NCI-H1092 treated with DMSO at 0.1 percent for 48 hours (cell line): ENCODE data around the gene NPTXR.

Experiments
- DNase-seq: peaks from one replicate; lab custom pipeline; 2025; lab: John Stamatoyannopoulos, UW

Gene NPTXR

DNA sequence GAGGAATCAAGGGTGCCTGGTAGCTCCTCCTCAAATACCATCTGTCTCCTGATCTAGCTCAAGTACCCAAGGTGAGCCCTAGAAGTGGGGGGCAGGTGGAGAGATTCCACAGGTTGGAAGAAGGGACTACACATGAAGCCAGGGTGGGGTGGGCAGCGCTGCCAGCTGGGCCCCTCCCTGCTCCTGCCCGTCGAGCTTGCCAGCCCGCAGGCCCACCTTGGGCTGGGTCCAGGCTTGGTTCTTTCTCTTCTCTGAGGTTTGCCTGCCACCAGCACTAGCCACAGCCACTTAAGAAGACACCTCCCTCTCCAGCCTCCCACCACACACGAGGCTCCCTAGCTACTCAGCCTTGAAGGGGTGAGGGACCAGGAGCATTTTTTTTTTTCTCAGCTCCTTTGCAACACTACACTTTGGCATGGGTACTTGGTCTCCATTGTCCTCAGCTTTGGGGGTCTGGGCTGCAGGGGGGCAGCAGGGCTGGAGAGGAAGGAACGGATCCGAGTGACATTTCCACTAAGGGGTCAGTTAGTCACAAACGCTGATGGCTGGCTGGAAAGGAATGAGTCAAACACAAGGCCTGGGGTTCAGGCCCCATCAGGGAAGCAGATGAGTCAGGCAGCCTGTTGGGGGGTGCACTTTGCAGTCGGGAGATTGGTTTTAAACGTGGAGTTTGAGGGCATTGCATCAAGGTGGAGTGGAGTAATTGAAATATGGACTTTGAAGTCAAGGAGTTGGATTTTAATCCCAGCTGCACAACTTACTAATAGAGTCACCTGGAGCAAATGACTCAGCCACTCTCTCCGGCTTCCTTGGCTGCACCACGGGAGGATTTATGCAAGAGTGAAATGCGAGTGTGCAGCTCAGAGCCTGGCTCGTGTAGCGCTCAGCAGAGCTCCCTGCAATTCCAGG, 7.4 kb upstream of the NPTXR start:
- DNase-seq = no peak

DNA sequence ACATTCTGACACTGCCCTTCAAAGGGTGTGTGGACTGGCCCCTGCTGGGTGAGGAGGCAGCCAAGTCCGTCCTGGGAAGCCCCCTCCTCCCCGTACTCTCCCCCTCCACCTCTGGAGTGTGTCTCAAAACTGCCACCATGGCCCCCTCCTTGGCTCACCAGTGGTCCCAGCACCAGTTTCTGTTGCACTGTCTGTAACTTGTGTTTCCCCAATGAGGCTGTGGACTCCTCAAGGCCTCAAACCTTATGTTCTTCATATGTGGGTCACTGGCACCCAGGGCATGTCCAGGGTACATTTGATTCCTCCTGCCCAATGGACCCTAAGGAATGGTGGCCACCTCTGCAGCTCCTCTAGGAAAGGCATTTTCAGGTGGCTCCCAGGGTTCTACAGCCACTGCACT, 6.6 kb upstream of the NPTXR start:
- no peak for DNase-seq

DNA sequence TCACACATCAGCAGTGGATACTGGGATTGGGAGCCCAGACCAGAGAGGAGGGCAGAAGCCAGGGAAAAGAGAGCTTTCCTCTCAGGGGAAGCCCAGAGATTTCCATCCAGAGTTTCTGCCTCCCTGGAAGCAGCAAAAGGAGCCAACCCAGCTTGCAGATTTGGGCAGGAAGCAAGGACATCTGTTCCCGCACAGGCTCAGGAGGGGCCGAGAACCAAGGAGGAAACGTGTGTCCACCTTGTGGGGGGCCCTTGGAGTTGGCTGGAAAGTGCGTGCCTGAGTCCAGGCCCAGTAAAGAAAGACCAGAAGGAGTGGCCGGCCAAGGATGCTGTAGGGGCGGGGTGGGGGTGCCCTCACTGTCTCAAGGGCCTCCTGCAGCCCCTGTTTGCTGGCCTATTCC, 6.0 kb upstream of the NPTXR start:
- DNase-seq = no peak

DNA sequence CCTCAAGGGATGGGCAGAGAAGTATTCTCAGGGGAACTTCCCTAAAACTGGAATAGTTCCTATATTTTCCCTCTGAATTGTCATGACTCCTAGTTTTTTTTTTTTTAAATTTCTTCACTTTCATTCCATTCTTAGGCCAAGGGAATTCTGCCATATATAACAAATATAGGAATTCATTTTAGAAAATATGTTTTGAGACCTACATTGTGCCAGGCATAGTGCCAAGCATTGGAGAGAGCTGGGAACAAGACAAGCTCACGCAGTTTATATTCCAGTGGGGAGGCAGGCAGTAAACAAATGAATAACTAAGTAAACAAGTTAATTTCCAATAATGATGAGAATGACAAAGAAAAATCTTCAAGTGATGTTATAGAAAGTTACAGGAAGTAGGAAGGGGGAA, 2.6 kb upstream of the NPTXR start:
- DNase-seq = no peak

GRCh38 chr22:38845004-38845740, 1.3 kb upstream of the NPTXR start:
- DNase-seq = no peak

- DNase-seq = no peak
Measured at GRCh38 chr22:38844315-38845003, 631 bp upstream of the NPTXR start.

DNA sequence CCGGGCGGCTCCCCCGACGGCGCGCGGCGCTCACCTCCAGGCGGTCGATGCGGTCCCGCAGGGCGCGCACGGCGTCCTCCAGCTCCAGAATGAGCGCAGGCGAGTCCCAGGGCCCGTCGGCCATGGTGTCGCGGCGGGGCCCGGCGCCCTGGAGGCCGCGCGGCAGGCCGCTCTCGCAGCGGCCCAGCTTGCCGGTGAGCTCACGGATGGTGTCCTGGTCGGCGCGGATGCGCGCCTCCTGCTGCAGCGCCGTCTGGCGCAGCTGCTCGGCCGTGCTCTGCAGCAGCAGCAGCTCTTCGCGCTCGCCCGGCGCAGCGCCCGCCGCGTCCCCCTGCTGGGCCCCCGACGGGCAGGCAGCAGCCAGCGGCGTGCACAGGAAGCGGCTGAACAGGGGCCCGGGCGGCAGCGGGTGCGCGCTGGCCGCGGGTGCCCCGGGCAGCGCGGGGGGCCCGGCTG, 599 bp downstream of the NPTXR start:
- DNase-seq = peak; percentile 59

DNA sequence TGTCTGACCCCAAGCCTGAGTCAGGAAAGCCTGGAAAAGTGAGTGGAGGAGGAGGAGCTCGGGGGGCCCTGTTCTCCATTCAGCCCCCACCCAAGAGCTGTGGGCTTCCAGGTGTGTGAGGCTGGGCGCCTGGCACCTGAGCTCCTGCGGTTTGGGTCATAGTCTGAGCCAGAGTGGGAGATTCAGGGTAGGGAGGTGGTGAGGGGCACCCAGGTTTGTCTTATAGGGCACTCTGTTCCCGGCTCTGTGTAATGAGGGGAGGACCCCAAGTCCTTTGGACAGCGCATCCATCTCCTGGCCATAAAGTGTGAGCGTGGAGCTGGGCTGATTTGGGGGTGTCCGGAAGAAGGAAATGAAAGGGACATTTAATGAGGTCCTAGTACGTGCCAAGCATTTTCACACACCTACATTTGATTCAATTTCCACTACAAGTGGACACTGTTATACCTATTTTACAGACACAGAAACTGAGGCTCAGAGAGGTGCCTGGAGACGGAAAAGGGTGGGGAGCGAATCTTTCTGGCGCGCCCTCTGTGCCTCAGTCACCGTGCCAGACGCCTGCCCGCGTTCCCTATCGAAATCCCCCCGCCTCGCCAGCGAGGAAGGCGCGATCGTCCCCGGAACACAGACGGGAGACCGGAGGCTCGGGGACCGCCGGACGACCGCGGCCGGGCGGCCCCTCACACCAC, 1.2 kb downstream of the NPTXR start:
- no peak for DNase-seq

GRCh38 chr22:38841635-38842034, 2.2 kb downstream of the NPTXR start:
- no peak for DNase-seq

GRCh38 chr22:38841211-38841610, 2.6 kb downstream of the NPTXR start:
- peak; percentile 59 for DNase-seq

GRCh38 chr22:38840129-38840528, 3.7 kb downstream of the NPTXR start:
- no peak for DNase-seq

- peak; percentile 15 for DNase-seq
Measured at GRCh38 chr22:38839686-38840085, 4.1 kb downstream of the NPTXR start.

- no peak for DNase-seq
Measured at GRCh38 chr22:38837414-38837928, 6.4 kb downstream of the NPTXR start.

GRCh38 chr22:38835888-38836301, 7.9 kb downstream of the NPTXR start:
- DNase-seq = no peak

- DNase-seq = no peak
Measured at GRCh38 chr22:38834991-38835390, 8.8 kb downstream of the NPTXR start.

- no peak for DNase-seq
Measured at GRCh38 chr22:38834215-38834953, 9.4 kb downstream of the NPTXR start.

DNA sequence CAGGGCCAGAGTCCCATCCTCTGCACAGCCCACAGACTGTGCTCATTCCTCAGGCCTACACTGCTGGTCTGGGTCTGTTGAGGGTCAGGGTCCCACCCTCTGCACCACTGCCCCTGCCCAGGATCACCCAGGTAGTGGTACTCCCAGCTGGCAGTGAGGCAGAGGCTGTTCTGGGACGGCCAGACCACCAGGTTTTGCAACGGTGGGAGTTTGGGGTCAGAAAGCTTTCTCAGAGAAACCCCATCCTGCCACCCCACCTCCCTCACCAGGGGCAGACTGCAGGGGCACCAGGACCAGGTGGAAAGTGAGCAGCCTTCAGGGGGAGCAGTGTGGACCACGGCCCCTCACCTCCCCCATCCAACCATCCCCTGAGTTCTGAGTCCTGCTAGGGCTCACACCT, 10.8 kb downstream of the NPTXR start:
- no peak for DNase-seq

DNA sequence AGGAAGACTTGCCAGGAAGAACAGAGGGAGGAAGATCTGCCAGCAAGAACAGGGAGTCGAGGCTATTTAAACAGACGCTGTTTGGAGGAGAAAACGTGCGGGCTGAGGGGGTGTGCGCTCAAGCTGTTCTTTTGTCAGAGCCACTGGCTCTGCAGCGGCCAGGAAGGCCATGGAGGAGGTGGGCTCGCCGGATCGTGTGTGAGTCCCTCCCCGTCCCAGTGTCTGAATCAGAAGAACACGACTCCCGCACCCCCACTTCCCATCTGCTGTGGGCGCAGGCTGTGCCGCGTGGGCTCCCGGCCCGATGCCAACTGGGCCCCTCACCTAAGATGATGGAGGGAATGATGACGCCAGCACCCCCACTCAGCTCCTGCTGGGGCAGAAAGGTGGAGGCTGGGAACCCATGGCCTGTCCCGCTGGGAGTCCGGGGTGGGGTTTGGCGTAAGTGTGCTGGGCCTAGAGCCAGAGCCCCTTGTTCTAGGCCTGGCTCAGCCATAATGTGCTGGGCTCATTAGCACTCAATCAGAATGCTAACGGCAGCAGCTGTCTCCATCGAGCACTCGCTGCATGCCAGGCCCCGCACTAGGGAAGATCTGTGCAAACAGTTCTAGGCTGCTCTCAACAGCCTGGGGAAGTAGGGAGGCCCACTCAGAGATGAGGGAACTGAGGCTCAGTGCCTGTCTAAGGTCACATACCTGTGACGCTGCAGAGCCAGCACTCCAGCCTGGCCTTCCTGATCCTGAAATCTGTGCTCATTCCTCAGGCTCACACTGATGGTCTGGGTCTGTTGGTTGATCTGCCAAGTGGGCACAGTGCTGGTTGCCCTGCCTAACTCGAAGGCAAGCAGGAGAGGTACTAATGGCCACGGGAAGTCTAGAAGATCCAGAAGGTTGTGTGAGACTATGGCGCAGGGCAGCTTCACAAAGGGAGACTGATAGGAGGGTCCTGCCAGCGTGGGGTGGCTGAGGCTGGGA, 11.5 kb downstream of the NPTXR start:
- peak; percentile 92 for DNase-seq

DNA sequence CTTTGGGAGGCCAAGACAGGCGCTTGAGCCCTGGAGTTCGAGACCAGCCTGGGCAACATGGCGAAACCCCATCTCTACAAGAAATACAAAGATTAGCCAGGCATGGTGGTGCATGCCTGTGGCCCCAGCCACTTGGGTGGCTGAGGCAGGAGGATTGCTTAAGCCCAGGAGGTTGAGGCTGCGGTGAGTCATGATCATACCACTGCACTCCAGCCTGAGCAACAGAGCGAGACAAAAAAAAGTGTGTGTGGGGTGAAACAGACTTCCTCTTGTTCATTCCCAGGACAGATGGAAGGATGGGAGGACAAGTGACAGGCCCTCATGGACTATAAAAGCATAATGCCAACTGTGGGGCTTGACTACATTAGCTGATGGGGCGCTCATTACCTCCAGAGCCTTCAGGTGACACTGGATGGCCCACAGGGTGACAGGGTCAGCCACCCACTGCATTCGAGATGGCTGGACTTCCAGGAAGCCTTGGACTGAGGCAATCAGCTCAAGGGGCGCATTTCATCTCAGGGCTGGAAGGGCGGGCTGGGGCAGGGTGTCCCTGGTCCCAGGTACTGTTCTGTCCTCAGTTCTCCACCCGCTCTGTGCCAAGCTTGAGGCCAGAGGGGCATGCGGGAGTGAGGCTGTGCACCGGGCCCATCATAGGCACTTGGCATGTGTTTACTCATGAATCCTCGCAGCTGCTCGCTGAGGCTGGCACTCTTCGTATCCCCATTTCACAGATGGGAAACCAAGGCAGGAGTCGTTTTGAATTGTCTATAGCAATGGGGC, 12.5 kb downstream of the NPTXR start:
- DNase-seq = no peak
